Activated T-cell treated with anti-CD3 and anti-CD28 coated beads, Interleukin-2, amount 50 U/mL, for 4 hours (primary cell): ENCODE results near the gene GGT6. TPM values are rescaled to one million over a fixed set of nuclear protein-coding genes. Genes with fewer than 3 reads are reported as not detected.

Experiments
- ATAC-seq, 2 donors: fragments of 200-7000 bp; cut with Tn5 transposase; one replicate each; pipeline ENCODE4 v1.10.0; 2021
- DNase-seq: peaks from one replicate; pipeline ENCODE4 v3.0.0-alpha.2; 2020
- H3K27me3 Mint-ChIP-seq: one replicate; pipeline ENCODE4 v1.8.0; 2021; ENCODE audit warnings: low read depth, mixed read lengths
- H3K36me3 Mint-ChIP-seq: one replicate; pipeline ENCODE4 v1.8.0; 2022; ENCODE audit warnings: mixed read lengths; ENCODE audit not compliant: insufficient read depth
- H3K4me1 Mint-ChIP-seq: one replicate; pipeline ENCODE4 v1.8.0; 2021; ENCODE audit warnings: low read depth, mixed read lengths
- H3K4me3 Mint-ChIP-seq: one replicate; pipeline ENCODE4 v1.8.0; 2021; ENCODE audit warnings: mild to moderate bottlenecking, moderate library complexity, mixed read lengths
- H3K9me3 Mint-ChIP-seq: one replicate; pipeline ENCODE4 v1.8.0; 2021; ENCODE audit warnings: mixed read lengths
- total RNA-seq, 3 donors: library from RNA; stranded (reverse); gene quantifications; one replicate each; pipeline ENCODE4 v1.2.1, GENCODE V29; 2021

Gene GGT6
- total RNA-seq, 3 donors from 2014 or later, result not detected

- H3K9me3 Mint-ChIP-seq, result no peaks in the 10 kb centered on the region
Observed at GRCh38 chr17:4545217-4545951, 15.0 kb downstream of the GGT6 start.

GRCh38 chr17:4544951-4545216 lies 15.5 kb downstream of the GGT6 start:
- no peak overlapping the region for H3K4me3 Mint-ChIP-seq
- H3K4me1 Mint-ChIP-seq, result no peaks in the 10 kb centered on the region

More at GRCh38 chr17:4545217-4545951, 15.0 kb downstream of the GGT6 start:
- ATAC-seq (no peak), DNase-seq (no peak)
- Mint-ChIP-seq H3K4me3 (no peak overlapping the region), H3K4me1 (no peaks in the 10 kb centered on the region), H3K36me3 (peaks cover 26% of the 10 kb centered on the region), H3K27me3 (no peaks in the 10 kb centered on the region)

GRCh38 chr17:4544135-4544950 lies 16.0 kb downstream of the GGT6 start:
- H3K4me3 Mint-ChIP-seq, result no peak overlapping the region
- ATAC-seq, result no peak
- no peaks in the 10 kb centered on the region for H3K9me3 Mint-ChIP-seq
- no peaks in the 10 kb centered on the region for H3K4me1 Mint-ChIP-seq
- DNase-seq, result no peak
- no peaks in the 10 kb centered on the region for H3K27me3 Mint-ChIP-seq
- peaks cover 28% of the 10 kb centered on the region for H3K36me3 Mint-ChIP-seq

More at GRCh38 chr17:4544951-4545216, 15.5 kb downstream of the GGT6 start:
- ATAC-seq (no peak), DNase-seq (no peak)
- Mint-ChIP-seq H3K27me3 (no peaks in the 10 kb centered on the region), H3K36me3 (peaks cover 26% of the 10 kb centered on the region), H3K9me3 (no peaks in the 10 kb centered on the region)

- H3K36me3 Mint-ChIP-seq, result peaks cover 28% of the 10 kb centered on the region
- no peak for DNase-seq
- no peaks in the 10 kb centered on the region for H3K9me3 Mint-ChIP-seq
- no peaks in the 10 kb centered on the region for H3K4me1 Mint-ChIP-seq
- no peaks in the 10 kb centered on the region for H3K27me3 Mint-ChIP-seq
- H3K4me3 Mint-ChIP-seq, result no peak overlapping the region
- ATAC-seq, result no peak
Observed at GRCh38 chr17:4543557-4544026, 16.8 kb downstream of the GGT6 start.

GRCh38 chr17:4542726-4543191 lies 17.6 kb downstream of the GGT6 start:
- Mint-ChIP-seq H3K9me3 (no peaks in the 10 kb centered on the region), H3K4me3 (no peak overlapping the region), H3K27me3 (no peaks in the 10 kb centered on the region), H3K4me1 (no peaks in the 10 kb centered on the region), H3K36me3 (peaks cover 26% of the 10 kb centered on the region)
- no peak for ATAC-seq
- DNase-seq, result no peak

GRCh38 chr17:4542003-4542725 lies 18.2 kb downstream of the GGT6 start:
- H3K27me3 Mint-ChIP-seq, result no peaks in the 10 kb centered on the region
- H3K4me3 Mint-ChIP-seq, result no peak overlapping the region
- ATAC-seq (no peak), DNase-seq (no peak)
- no peaks in the 10 kb centered on the region for H3K4me1 Mint-ChIP-seq
- H3K9me3 Mint-ChIP-seq, result no peaks in the 10 kb centered on the region
- H3K36me3 Mint-ChIP-seq, result peaks cover 24% of the 10 kb centered on the region

- no peak for ATAC-seq
- Mint-ChIP-seq H3K27me3 (no peaks in the 10 kb centered on the region), H3K4me1 (no peaks in the 10 kb centered on the region), H3K9me3 (no peaks in the 10 kb centered on the region), H3K4me3 (no peak overlapping the region), H3K36me3 (peaks cover 20% of the 10 kb centered on the region)
- no peak for DNase-seq
Observed at GRCh38 chr17:4541328-4542002, 18.9 kb downstream of the GGT6 start.

GRCh38 chr17:4540687-4541327 lies 19.6 kb downstream of the GGT6 start:
- Mint-ChIP-seq H3K36me3 (peaks cover 17% of the 10 kb centered on the region), H3K9me3 (no peaks in the 10 kb centered on the region), H3K4me3 (no peak overlapping the region), H3K27me3 (no peaks in the 10 kb centered on the region), H3K4me1 (no peaks in the 10 kb centered on the region)
- no peak for DNase-seq
- ATAC-seq, result no peak

GRCh38 chr17:4540224-4540651 lies 20.1 kb downstream of the GGT6 start:
- no peak for DNase-seq
- no peaks in the 10 kb centered on the region for H3K4me1 Mint-ChIP-seq
- peaks cover 17% of the 10 kb centered on the region for H3K36me3 Mint-ChIP-seq
- H3K4me3 Mint-ChIP-seq, result no peak overlapping the region
- no peaks in the 10 kb centered on the region for H3K27me3 Mint-ChIP-seq
- no peak for ATAC-seq
- H3K9me3 Mint-ChIP-seq, result no peaks in the 10 kb centered on the region

- no peak for DNase-seq
- Mint-ChIP-seq H3K9me3 (no peaks in the 10 kb centered on the region), H3K4me1 (no peaks in the 10 kb centered on the region), H3K4me3 (no peak overlapping the region), H3K36me3 (peaks cover 17% of the 10 kb centered on the region), H3K27me3 (no peaks in the 10 kb centered on the region)
- no peak for ATAC-seq
Observed at GRCh38 chr17:4539576-4540223, 20.7 kb downstream of the GGT6 start.

- H3K36me3 Mint-ChIP-seq, result peaks cover 16% of the 10 kb centered on the region
- no peak overlapping the region for H3K4me3 Mint-ChIP-seq
- H3K27me3 Mint-ChIP-seq, result no peaks in the 10 kb centered on the region
- ATAC-seq, result no peak
- H3K9me3 Mint-ChIP-seq, result no peaks in the 10 kb centered on the region
- no peaks in the 10 kb centered on the region for H3K4me1 Mint-ChIP-seq
- DNase-seq, result no peak
Observed at GRCh38 chr17:4539025-4539424, 21.4 kb downstream of the GGT6 start.

GRCh38 chr17:4538236-4539002 lies 22.0 kb downstream of the GGT6 start:
- DNase-seq (no peak), ATAC-seq (no peak)
- peaks cover under 1% of the 10 kb centered on the region for H3K27me3 Mint-ChIP-seq
- no peaks in the 10 kb centered on the region for H3K4me1 Mint-ChIP-seq
- H3K9me3 Mint-ChIP-seq, result no peaks in the 10 kb centered on the region
- peaks cover 11% of the 10 kb centered on the region for H3K36me3 Mint-ChIP-seq
- H3K4me3 Mint-ChIP-seq, result no peak overlapping the region
